Epithelial cell of esophagus (primary cell): ENCODE data around the gene NR1D1.

Source experiments
- DNase-seq: peaks from one replicate; pipeline ENCODE4 v3.0.0; 2010; ENCODE audit warnings: low read depth
- H3K4me3 ChIP-seq: 2 replicates; pipeline ENCODE4 v1.5.1; 2011; ENCODE audit warnings: mild to moderate bottlenecking, low read length, control low read depth
- TF ChIP-seq, protein P1 (sequence below): IDR thresholded peaks from 2 replicates; pipeline ENCODE4 v1.5.1; 2011; ENCODE audit warnings: low read depth, mild to moderate bottlenecking, low read length, control low read depth, inconsistent platforms; ENCODE audit not compliant: insufficient read depth; ENCODE audit errors: missing control alignments

Gene NR1D1

GRCh38 chr17:40095944-40096791 is 4.2 kb downstream of the NR1D1 start:
- DNase-seq, result no peak
- TF ChIP-seq, protein P1, sequence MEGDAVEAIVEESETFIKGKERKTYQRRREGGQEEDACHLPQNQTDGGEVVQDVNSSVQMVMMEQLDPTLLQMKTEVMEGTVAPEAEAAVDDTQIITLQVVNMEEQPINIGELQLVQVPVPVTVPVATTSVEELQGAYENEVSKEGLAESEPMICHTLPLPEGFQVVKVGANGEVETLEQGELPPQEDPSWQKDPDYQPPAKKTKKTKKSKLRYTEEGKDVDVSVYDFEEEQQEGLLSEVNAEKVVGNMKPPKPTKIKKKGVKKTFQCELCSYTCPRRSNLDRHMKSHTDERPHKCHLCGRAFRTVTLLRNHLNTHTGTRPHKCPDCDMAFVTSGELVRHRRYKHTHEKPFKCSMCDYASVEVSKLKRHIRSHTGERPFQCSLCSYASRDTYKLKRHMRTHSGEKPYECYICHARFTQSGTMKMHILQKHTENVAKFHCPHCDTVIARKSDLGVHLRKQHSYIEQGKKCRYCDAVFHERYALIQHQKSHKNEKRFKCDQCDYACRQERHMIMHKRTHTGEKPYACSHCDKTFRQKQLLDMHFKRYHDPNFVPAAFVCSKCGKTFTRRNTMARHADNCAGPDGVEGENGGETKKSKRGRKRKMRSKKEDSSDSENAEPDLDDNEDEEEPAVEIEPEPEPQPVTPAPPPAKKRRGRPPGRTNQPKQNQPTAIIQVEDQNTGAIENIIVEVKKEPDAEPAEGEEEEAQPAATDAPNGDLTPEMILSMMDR, result no peak
- no peak overlapping the region for H3K4me3 ChIP-seq

- H3K4me3 ChIP-seq, result no peak overlapping the region
- no peak for DNase-seq
- TF ChIP-seq, protein P1, result no peak
Observed at GRCh38 chr17:40095351-40095943, 4.9 kb downstream of the NR1D1 start.

- no peak overlapping the region for H3K4me3 ChIP-seq
- no peak for DNase-seq
Observed at GRCh38 chr17:40094874-40095273, 5.5 kb downstream of the NR1D1 start.

GRCh38 chr17:40093580-40094201 is 6.7 kb downstream of the NR1D1 start:
- H3K4me3 ChIP-seq, result no peak overlapping the region
- TF ChIP-seq, protein P1, result no peak
- DNase-seq, result no peak

More at GRCh38 chr17:40094874-40095273, 5.5 kb downstream of the NR1D1 start:
- TF ChIP-seq, protein P1, result no peak

DNA sequence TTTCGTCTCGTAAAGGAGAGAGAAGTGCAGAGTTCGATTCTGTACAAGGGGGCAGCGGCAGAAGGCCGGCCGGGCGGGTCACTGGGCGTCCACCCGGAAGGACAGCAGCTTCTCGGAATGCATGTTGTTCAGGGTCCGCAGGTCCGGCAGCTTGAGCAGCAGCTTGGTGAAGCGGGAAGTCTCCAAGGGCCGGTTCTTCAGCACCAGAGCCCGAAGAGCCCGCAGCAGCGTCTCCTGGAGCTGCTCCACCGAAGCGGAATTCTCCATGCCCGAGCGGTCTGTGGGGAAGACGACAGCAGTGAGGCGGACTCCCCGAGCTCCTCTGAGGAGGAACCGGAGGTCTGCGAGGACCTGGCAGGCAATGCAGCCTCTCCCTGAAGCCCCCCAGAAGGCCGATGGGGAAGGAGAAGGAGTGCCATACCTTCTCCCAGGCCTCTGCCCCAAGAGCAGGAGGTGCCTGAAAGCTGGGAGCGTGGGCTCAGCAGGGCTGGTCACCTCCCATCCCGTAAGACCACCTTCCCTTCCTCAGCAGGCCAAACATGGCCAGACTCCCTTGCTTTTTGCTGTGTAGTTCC is 7.3 kb downstream of the NR1D1 start:
- TF ChIP-seq, protein P1, result no peak
- no peak for DNase-seq
- no peak overlapping the region for H3K4me3 ChIP-seq

- no peak overlapping the region for H3K4me3 ChIP-seq
- no peak for DNase-seq
- TF ChIP-seq, protein P1, result no peak
Observed at GRCh38 chr17:40092581-40092980, 7.8 kb downstream of the NR1D1 start.
